RWPE2 (cell line): Measurements from ENCODE around the gene PRRC2B.
"Not testable (repeated sequence)": the region's sequence is repeated elsewhere in the genome, so short reads cannot be mapped to it uniquely, and the experiment has no call there.

ENCODE experiments used
- ATAC-seq: fragments of 200-7000 bp; cut with Tn5 transposase; 3 replicates; pipeline ENCODE4 v1.9.1; 2021; ENCODE audit warnings: low read depth
- DNase-seq: peaks from one replicate; pipeline ENCODE4 v3.0.0-alpha.2; 2020; ENCODE audit warnings: low spot score
- H3K27ac ChIP-seq: fragments of 450-650 bp; 2 replicates; pipeline ENCODE4 v1.5.1; 2017; ENCODE audit warnings: mild to moderate bottlenecking; ENCODE audit not compliant: poor library complexity, severe bottlenecking
- H3K27me3 ChIP-seq: fragments of 250-450 bp; sonication (Bioruptor Pico); 2 replicates; pipeline ENCODE4 v1.5.1; 2021; ENCODE audit warnings: mild to moderate bottlenecking, moderate library complexity; ENCODE audit not compliant: insufficient read depth, poor library complexity, severe bottlenecking
- H3K36me3 ChIP-seq: fragments of 250-450 bp; sonication (Bioruptor Pico); 2 replicates; pipeline ENCODE4 v1.5.1; 2020; ENCODE audit warnings: low read depth, mild to moderate bottlenecking, moderate library complexity
- H3K4me1 ChIP-seq: fragments of 250-450 bp; sonication (Bioruptor Pico); 2 replicates; pipeline ENCODE4 v1.5.1; 2021; ENCODE audit warnings: mild to moderate bottlenecking, moderate library complexity; ENCODE audit not compliant: insufficient read depth, poor library complexity, severe bottlenecking
- H3K4me3 ChIP-seq: fragments of 250-450 bp; sonication (Bioruptor Pico); 2 replicates; pipeline ENCODE4 v1.5.1; 2021; ENCODE audit warnings: mild to moderate bottlenecking, moderate library complexity; ENCODE audit not compliant: severe bottlenecking
- H3K9me3 ChIP-seq: fragments of 250-450 bp; sonication (Bioruptor Pico); 2 replicates; pipeline ENCODE4 v1.5.1; 2021; ENCODE audit warnings: mild to moderate bottlenecking, moderate library complexity; ENCODE audit not compliant: severe bottlenecking
- TF ChIP-seq, protein P1 (sequence below): fragments of 450-650 bp; IDR thresholded peaks from one replicate; pipeline ENCODE4 v1.5.1; 2017; ENCODE audit warnings: mild to moderate bottlenecking, moderate library complexity; ENCODE audit not compliant: poor library complexity, severe bottlenecking

The PRRC2B gene

DNA sequence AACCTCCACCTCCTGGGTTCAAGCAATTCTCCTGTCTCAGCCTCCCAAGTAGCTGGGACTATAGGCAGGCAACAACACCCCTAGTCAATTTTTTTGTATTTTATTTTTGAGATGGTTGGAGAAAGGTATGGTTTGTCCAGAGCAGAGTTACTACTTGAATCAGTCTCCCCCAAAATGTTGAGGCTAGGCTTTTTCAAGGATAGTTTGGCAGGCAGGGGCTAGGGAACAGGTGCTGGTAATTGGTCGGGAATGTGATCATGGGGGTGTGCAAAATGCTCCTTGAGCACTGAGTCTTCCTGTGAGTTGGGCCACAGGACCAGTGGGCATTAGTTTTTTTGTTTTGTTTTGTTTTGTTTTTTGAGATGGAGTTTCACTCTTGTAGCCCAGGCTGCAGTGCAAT lies 28.3 kb upstream of the PRRC2B start:
- Histone ChIP-seq H3K36me3 (no peaks in the 10 kb centered on the region), H3K27me3 (no peaks in the 10 kb centered on the region), H3K9me3 (no peaks in the 10 kb centered on the region), H3K4me3 (no peak overlapping the region), H3K4me1 (peaks cover 9% of the 10 kb centered on the region), H3K27ac (no peak overlapping the region)
- no peak for ATAC-seq
- DNase-seq, result no peak
- TF ChIP-seq, protein P1, sequence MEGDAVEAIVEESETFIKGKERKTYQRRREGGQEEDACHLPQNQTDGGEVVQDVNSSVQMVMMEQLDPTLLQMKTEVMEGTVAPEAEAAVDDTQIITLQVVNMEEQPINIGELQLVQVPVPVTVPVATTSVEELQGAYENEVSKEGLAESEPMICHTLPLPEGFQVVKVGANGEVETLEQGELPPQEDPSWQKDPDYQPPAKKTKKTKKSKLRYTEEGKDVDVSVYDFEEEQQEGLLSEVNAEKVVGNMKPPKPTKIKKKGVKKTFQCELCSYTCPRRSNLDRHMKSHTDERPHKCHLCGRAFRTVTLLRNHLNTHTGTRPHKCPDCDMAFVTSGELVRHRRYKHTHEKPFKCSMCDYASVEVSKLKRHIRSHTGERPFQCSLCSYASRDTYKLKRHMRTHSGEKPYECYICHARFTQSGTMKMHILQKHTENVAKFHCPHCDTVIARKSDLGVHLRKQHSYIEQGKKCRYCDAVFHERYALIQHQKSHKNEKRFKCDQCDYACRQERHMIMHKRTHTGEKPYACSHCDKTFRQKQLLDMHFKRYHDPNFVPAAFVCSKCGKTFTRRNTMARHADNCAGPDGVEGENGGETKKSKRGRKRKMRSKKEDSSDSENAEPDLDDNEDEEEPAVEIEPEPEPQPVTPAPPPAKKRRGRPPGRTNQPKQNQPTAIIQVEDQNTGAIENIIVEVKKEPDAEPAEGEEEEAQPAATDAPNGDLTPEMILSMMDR, result no peak

DNA sequence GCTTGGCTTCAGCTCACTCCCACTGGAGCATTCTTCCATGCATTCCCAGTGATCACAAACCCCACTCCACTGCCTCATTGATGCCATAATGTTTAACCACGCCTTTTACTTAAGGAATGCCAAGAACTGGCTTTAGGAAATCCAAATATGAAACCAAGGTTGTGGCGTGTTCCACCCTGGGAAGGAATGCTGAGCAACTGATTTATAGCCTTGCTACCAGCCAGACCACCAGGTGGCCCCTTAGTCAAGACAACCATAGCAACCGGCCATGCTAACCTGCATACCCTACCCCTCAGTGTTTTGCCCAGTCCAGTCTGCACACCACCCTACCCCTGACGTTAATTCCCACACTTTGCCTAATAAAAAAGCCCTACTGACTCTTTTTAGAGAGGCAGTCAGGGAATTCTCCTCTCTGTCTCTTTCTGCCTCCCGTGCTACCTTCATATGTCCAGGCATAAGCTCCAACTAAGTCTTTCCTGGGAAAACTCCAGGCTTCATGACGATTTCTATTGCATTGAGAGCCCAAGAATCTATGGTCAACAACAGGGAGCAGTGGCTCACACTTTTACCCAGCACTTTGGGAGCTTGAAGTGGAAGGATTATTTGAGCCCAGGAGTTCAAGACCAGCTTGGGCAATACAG lies 27.0 kb upstream of the PRRC2B start:
- H3K4me1 ChIP-seq, result peaks cover 7% of the 10 kb centered on the region
- H3K9me3 ChIP-seq, result no peaks in the 10 kb centered on the region
- peak overlapping the region; percentile 12 for H3K27ac ChIP-seq
- peak; percentile 77 for ATAC-seq
- no peaks in the 10 kb centered on the region for H3K36me3 ChIP-seq
- H3K27me3 ChIP-seq, result no peaks in the 10 kb centered on the region
- DNase-seq, result no peak
- H3K4me3 ChIP-seq, result no peak overlapping the region
- TF ChIP-seq, protein P1, result peak; percentile 63

DNA sequence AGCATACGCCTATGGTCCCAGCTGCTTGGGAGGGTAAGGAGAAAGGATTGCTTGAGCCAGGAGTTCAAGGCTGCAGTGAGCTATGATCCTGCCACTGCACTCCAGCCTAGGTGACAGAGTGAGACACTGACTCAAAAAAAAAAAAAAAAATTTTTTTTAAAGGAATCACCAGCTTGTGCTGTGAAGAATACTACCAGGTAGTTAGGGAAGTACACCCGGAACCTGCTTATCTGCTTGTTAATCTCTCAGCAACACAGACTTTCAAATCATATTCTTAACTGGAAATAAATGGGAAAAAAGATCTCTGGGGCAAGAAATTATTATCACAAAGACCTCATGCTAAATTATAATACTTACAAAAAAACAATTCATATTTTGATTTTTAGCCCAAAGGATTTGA lies 26.4 kb upstream of the PRRC2B start:
- Histone ChIP-seq H3K4me3 (no peak overlapping the region), H3K36me3 (no peaks in the 10 kb centered on the region), H3K9me3 (no peaks in the 10 kb centered on the region), H3K27me3 (no peaks in the 10 kb centered on the region), H3K4me1 (peaks cover 10% of the 10 kb centered on the region), H3K27ac (peak overlapping the region; percentile 12)
- TF ChIP-seq, protein P1, result no peak
- ATAC-seq, result no peak
- DNase-seq, result no peak

DNA sequence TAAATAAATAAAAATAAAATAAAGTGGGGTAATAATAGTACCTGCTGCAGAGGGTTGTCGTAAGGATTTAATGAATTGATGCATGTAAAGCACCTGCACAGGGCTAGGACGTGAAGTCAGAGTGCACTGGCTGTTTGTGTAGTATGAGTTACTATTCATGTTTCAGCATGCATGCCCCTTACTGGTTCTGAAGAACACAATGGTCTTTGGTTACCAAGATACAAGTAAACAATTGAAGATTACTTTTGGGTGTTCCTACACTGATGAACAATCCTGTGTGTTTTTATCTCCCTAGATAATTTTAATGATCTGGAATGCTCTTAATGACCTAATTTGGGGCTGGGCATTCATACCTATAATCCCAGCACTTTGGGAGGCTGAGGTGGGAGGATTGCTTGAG lies 23.2 kb upstream of the PRRC2B start:
- peaks cover 11% of the 10 kb centered on the region for H3K4me1 ChIP-seq
- ATAC-seq (peak; percentile 40), DNase-seq (no peak)
- no peaks in the 10 kb centered on the region for H3K9me3 ChIP-seq
- H3K36me3 ChIP-seq, result no peaks in the 10 kb centered on the region
- H3K27ac ChIP-seq, result no peak overlapping the region
- H3K27me3 ChIP-seq, result no peaks in the 10 kb centered on the region
- TF ChIP-seq, protein P1, result no peak
- H3K4me3 ChIP-seq, result no peak overlapping the region

DNA sequence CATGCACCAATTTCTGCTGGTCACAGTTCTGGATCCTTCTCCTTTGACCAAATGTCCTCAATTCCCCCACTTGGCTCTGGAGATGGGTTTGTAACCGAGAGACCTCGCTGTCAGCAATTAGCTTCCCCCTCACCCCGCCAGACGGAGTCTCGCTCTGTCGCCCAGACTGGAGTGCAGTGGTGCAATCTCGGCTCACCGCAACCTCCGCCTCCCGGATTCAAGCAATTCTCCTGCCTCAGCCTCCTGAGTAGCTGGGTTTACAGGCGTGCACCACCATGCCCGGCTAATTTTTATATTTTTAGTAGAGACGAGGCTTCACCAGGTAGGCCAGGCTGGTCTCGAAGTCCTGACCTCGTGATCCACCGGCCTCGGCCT lies 21.3 kb upstream of the PRRC2B start:
- not testable (repeated sequence) for H3K9me3 ChIP-seq, ATAC-seq, DNase-seq, H3K36me3 ChIP-seq, H3K27me3 ChIP-seq
- peak overlapping the region; percentile 57 for H3K27ac ChIP-seq
- H3K4me3 ChIP-seq, result peak overlapping the region; percentile 51
- peaks cover 11% of the 10 kb centered on the region for H3K4me1 ChIP-seq

DNA sequence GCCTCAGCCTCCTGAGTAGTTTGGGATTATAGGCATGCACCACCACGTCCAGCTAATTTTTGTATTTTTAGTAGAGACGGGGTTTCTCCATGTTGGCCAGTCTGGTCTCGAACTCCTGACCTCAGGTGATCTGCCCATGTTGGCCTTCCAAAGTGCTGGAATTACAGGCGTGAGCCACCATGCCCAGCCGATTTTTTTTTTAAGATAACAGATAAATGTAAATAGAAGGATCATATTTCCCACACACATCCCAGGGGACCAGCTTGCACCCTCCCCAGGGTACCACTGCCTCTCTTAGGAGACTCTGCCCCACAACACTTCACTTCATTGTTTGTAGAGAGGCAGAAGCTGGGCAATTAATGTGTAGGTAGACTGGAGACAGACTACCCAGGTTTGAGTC lies 19.2 kb upstream of the PRRC2B start:
- H3K27me3 ChIP-seq, H3K4me3 ChIP-seq, H3K36me3 ChIP-seq, ATAC-seq, H3K27ac ChIP-seq, DNase-seq, H3K9me3 ChIP-seq: not testable (repeated sequence)
- peaks cover 11% of the 10 kb centered on the region for H3K4me1 ChIP-seq
